Transverse colon (tissue), 4 donors: ENCODE results near the gene FAM20B.

Experiments
- EP300 ChIP-seq: sonication (generic); formaldehyde crosslinking; IDR thresholded peaks from one replicate; pipeline ENCODE4 v1.6.1; 2017; ENCODE audit warnings: antibody characterized with exemption, low read depth
- POLR2AphosphoS5 ChIP-seq, 3 donors: sonication (generic); formaldehyde crosslinking; IDR thresholded peaks; one replicate each; pipeline ENCODE4 v1.6.1; 2016; ENCODE audit warnings: antibody characterized with exemption in 3 of 3
- TF ChIP-seq, protein P1 (sequence below), 5 experiments: fragments of 200-600 bp in 3 of 5; fragments of 450-650 bp in 2 of 5; sonication (generic) in 3 of 5; IDR thresholded peaks; 1 replicate in 2 of 5; 2 replicates in 3 of 5; pipeline ENCODE4 v1.5.1; 2016 to 2017; ENCODE audit warnings: antibody characterized with exemption in 5 of 5, inconsistent platforms in 3 of 5, mild to moderate bottlenecking in 2 of 5, moderate library complexity in 1 of 5

- TF ChIP-seq EP300 (no peak), POLR2AphosphoS5 (IDR thresholded peaks at IDR 0.05) (no peak)
- TF ChIP-seq, protein P1, sequence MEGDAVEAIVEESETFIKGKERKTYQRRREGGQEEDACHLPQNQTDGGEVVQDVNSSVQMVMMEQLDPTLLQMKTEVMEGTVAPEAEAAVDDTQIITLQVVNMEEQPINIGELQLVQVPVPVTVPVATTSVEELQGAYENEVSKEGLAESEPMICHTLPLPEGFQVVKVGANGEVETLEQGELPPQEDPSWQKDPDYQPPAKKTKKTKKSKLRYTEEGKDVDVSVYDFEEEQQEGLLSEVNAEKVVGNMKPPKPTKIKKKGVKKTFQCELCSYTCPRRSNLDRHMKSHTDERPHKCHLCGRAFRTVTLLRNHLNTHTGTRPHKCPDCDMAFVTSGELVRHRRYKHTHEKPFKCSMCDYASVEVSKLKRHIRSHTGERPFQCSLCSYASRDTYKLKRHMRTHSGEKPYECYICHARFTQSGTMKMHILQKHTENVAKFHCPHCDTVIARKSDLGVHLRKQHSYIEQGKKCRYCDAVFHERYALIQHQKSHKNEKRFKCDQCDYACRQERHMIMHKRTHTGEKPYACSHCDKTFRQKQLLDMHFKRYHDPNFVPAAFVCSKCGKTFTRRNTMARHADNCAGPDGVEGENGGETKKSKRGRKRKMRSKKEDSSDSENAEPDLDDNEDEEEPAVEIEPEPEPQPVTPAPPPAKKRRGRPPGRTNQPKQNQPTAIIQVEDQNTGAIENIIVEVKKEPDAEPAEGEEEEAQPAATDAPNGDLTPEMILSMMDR (IDR thresholded peaks at IDR 0.05), result no peak
These were observed 16.4 kb downstream of the FAM20B start for GRCh38 chr1:179042087-179042486.
